ENCODE data around the gene RTBDN. TPM values are rescaled to one million over a fixed set of nuclear protein-coding genes. Genes with fewer than 3 reads are reported as not detected.

The RTBDN gene
- total and polyA plus RNA-seq, 12 donors, result not detected

DNA sequence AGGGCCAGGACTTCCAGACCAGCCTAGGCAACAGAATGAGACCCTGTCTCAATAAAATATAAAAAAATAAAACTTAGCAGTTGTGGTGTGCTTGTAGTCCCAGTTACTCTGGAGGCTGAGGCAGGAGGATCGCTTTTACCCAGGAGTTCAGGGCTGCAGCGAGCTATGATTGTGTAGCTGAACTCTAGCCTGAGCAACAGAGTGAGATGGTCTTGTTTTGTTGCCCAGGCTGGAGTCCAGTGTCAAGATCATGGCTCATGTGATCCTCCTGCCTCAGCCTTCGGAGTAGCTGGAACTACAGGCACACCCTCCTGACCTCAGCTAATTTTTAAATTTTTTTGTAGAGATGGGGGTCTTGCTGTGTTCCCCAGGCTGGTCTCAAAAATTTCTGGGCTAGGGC, 47.4 kb downstream of the RTBDN start:
- intact Hi-C loops (cut with DNase I), result no loop called here
- H3K36me3 ChIP-seq, result peaks cover 0 to 2% (median 0%) of the 10 kb centered on the region in 9 donors
- peaks cover 55 to 83% (median 75%) of the 10 kb centered on the region in 9 donors for H3K4me1 ChIP-seq
- no peaks in the 10 kb centered on the region for H3K27me3 ChIP-seq
- peak overlapping the region; percentile 94 to 100 (median 99) for H3K27ac ChIP-seq
- no peak for ATAC-seq
- WGBS, 2 donors, result 84 to 85% methylated on average over 3 of the region's 3 CpGs
- H3K4me3 ChIP-seq, result peak overlapping the region in 1 of 10 donors; percentile 19
- TF ChIP-seq CTCF (IDR thresholded peaks at IDR 0.05), result no peak
- no peak for DNase-seq
- no peaks in the 10 kb centered on the region for H3K9me3 ChIP-seq

- 59 to 67% methylated on average over 18 of the region's 18 CpGs for WGBS, 2 donors
- Histone ChIP-seq H3K9me3 (no peaks in the 10 kb centered on the region), H3K27me3 (no peaks in the 10 kb centered on the region), H3K4me3 (peak overlapping the region in 1 of 10 donors; percentile 19), H3K36me3 (no peaks in the 10 kb centered on the region), H3K27ac (peak overlapping the region; percentile 94 to 100 (median 99)), H3K4me1 (peaks cover 57 to 89% (median 81%) of the 10 kb centered on the region in 9 donors)
- intact Hi-C loops (cut with DNase I), result no loop called here
- no peak for TF ChIP-seq CTCF (IDR thresholded peaks at IDR 0.05)
- DNase-seq (peak; percentile 72 to 74), ATAC-seq (peak in 1 of 8 donors; percentile 25)
These were observed 48.1 kb downstream of the RTBDN start for GRCh38 chr19:12786141-12786870.

DNA sequence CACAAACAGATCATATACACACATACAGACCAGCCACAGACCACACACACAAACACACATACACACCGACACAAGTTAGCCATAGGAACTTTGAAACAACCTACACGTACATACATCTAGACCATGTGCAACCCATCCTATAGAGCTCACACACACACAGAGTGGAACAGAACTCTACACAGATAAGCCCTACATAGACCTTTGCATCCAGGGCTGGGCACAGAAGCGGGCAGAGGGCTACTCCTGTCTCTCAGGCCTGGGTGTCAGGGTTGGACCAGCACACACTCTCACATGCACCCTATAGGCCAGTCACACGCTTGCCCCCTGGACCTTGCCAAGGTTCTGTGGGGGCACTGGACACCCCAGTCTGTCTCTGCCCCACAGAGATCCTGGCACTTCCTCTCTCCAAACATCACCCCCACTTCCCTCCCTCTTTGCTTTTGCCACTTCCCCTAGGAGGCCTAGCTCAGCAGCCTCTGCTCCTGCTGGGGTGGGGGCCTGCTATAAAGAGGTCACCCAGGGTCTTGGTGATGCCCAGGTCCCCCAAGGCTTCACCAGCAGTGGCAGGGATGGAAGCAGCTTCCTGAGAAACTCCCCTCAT, 48.8 kb downstream of the RTBDN start:
- intact Hi-C loops (cut with DNase I), result no loop called here

More for the DNA sequence above, 48.8 kb downstream of the RTBDN start:
- Histone ChIP-seq H3K27ac (peak overlapping the region; percentile 94 to 100 (median 99)), H3K4me3 (peak overlapping the region in 2 of 10 donors; percentile 7 to 19), H3K9me3 (no peaks in the 10 kb centered on the region), H3K4me1 (peaks cover 52 to 88% (median 76%) of the 10 kb centered on the region in 9 donors), H3K36me3 (no peaks in the 10 kb centered on the region), H3K27me3 (no peaks in the 10 kb centered on the region)
- peak; percentile 16 to 42 for DNase-seq
- 77 to 81% methylated on average over 4 of the region's 4 CpGs for WGBS, 2 donors
- no peak for TF ChIP-seq CTCF (IDR thresholded peaks at IDR 0.05)
- no peak for ATAC-seq

All from heart right ventricle (tissue), 16 donors.